HG03159 (cell line): Measurements from ENCODE around the gene TIAM2.
"Not testable (repeated sequence)": the region's sequence is repeated elsewhere in the genome, so short reads cannot be mapped to it uniquely, and the experiment has no call there.

Experiments used
- ATAC-seq: cut with Tn5 transposase; IDR thresholded peaks from one replicate; pipeline ENCODE4 v1.9.1; 2021; ENCODE audit warnings: mild to moderate bottlenecking, moderate library complexity; ENCODE audit not compliant: unreplicated experiment

TIAM2 gene

DNA sequence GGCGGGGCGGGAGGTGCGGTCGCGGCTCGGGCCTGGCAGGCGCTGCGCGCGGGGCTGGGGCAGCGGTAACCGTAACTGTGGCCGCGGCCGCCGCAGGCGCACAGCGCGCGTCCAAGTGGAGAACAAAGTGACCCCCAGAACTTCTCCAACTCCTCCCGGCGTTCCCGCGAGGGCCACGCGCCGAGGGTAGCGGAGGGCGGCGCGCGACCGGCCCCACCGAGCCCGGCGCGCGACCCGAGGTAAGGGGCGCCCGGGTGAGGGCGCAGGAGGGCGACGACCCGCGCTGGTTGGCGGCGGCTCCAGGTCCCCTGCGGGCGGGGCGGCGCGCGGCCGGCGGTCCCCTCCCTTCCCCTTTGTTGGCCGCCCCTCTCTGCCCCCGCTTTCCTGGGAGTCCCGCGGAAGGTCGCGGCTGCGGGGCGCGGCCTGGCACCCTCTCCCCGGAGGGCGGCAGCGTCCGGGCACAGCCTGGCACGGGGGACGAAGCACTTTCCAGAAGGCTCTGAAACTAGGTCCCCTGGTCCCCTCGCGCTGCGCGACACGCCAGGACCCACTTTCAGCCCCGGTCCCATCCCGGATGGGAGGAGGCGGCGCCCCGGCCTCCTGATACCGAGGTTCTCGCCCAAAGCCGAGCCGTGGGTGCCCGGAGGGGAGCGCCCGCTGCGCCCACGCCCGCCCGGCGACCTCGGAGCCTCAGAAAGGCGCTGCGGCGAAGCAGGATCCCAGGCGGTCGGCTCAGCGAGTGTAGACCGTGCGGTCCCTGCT is at the start of gene TIAM2:
TSS of gene TIAM2 (plus strand) at position 62 of the 762 bp plus-strand sequence. CDS start 133,909 bp downstream, outside the sequence.
- ATAC-seq, result no peak

DNA sequence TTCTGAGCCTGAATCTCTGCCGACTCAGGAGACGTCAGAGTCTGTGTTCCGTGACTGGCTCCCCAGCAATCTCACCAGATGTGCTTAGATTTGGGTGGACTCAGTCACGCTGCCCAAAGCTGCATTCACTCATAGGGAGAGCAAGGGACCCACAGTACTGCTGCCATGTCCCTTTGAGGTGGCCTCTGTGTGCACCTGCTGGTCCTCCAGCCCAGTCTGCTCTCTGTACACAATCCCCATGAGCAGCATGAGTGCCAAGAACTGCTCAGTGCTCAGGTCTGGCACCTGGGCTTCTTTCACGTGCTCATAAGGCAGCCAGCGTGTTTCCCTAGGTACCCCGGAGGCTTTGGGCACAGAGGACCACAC is 44.2 kb upstream of the TIAM2 start:
- no peak for ATAC-seq

GRCh38 chr6:154951345-154952200 is 43.5 kb upstream of the TIAM2 start:
- peak; percentile 91 for ATAC-seq

DNA sequence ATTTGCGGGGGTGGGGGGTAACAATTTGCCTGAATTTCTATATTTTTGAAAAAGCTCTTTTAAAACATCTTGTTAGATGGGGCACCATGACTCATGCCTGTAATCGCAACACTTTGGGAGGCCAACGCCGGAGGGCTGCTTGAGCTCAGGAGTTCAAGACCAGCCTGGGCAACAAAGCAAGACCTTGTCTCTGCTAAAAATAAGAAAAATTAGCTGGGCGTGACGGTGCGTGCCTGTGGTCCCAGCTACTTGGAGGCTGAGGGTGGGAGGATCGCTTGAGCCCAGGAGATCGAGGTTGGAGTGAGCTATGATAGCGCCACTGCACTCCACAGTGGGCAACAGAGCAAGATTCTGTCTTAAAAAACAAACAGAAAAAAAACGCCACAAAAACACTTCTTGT is 41.5 kb upstream of the TIAM2 start:
- ATAC-seq, result no peak

DNA sequence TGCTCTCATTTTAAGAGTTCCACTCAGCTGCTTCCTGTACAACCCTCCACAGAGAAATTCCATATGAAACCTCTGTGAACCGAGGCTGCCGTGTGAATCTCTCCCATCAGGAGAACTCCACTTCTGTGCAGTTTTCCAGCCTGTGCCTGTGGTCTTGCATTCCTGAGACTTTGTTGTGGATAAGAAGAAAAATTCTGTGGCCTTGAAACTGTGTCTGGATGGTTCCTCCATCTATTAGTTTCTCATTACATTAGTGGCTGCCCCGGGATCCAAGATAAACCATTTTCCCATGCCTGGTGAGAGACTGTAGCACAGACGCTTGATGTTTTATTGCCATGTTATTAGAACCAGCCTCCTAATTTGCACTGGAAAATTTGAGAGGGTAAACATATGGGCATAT is 40.8 kb upstream of the TIAM2 start:
- ATAC-seq, result no peak

GRCh38 chr6:154956771-154957522 is 38.2 kb upstream of the TIAM2 start:
- ATAC-seq, result no peak

GRCh38 chr6:154958469-154958868 is 36.6 kb upstream of the TIAM2 start:
- ATAC-seq, result no peak

DNA sequence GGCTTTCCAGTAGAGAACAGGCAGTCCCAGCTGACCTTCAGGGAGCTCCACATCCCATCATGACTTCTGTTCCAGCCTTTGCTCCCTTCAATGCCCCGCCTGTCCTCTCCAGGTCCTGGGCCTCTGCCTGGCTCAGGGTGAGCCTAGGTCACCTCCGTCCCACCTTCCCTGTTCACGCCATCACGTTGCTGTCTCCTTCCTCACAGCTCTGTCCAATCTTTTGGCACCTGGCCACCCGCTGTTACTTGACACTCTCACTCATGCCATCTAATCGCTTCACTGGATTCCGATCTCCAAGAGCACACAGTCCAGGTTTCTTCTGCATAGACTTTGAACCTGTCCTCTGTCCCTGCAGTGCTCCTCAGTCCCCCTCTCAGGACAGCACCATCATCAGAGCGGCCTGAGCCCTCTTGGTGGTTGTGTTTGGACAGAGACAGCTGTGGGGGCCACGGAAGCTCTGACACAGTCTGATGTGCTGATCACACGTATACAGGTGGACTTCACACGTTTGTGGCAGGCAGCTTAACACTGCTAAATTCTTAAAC is 34.7 kb upstream of the TIAM2 start:
- ATAC-seq, result no peak

GRCh38 chr6:154960854-154961530 is 34.1 kb upstream of the TIAM2 start:
- no peak for ATAC-seq

DNA sequence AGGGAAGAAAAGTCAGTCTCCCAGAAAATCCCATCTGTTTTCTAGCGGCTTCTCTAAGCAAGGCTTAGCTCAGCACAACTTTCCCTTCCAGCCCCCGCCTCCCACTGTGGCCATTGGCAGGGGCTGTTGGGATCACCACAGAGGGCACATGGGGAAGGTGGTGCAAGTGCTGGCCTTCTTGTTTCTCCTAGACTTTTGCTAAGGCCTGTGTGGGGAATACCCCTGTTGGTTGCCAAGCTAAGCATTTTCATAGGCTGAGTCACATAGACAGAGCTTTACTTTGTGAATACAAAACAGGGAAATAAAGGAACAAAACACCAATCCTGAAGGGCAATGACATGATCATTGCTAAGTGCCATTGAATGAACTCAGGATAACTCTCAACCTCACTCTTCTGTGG is 32.4 kb upstream of the TIAM2 start:
- no peak for ATAC-seq

GRCh38 chr6:154966065-154966770 is 28.9 kb upstream of the TIAM2 start:
- not testable (repeated sequence) for ATAC-seq

- no peak for ATAC-seq
Observed at GRCh38 chr6:154969796-154970195, 25.3 kb upstream of the TIAM2 start.

- ATAC-seq, result no peak
Observed at GRCh38 chr6:154974485-154975149, 20.5 kb upstream of the TIAM2 start.

DNA sequence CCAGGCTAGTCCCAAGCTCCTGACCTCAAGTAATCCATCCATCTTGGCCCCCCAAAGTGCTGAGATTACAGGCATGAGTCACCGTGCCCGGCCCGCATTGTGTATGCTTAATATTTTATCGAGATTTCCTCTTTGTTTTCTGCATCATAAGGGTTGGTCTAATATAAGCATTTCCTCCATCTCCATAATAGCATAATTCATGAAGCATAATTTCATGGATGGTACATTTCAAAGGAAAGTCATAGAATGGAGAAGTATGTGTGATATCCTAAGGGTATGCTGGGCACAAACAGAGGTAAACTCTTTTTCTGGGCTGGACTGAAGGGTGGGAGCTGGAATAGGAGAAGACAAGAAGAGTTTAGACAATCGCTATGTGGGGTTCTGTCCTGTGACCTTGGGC is 17.5 kb upstream of the TIAM2 start:
- no peak for ATAC-seq

DNA sequence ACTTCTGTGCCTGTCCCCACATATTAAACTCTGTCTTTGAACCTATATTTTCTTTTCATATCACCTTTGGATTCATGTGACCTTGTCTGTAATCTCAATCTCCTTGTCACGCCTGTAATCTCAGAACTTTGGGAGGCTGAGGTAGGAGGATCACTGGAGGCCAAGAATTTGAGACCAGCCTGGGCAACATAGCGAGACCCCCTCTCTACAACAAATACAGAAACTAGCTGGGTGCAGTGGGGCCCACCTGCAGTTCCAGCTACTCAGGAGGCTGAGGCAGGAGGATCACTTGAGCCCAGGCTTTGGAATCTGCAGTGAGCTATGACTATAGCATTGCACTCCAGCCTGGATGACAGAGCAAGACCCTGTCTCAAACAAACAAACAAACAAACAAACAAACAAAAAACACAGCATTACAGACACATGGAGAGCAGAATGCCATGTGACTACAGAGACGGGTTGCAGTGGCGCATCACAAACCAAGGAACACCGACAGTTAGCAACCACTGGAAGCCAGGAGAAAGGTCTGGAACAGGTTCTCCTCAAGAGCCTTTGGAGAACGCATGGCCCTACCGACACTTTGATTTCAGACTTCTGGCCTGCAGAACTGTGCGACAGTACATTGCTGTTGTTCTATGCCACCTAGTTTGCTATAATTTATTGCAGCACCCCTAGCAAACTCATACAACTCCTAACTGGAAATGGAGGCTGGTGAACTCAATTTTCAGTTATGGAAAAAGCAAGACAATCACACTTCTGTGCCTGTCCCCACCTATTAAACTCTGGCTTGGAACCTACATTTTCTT is 14.6 kb upstream of the TIAM2 start:
- ATAC-seq, result no peak

- ATAC-seq, result peak; percentile 53
Observed at GRCh38 chr6:154981079-154981870, 13.8 kb upstream of the TIAM2 start.

DNA sequence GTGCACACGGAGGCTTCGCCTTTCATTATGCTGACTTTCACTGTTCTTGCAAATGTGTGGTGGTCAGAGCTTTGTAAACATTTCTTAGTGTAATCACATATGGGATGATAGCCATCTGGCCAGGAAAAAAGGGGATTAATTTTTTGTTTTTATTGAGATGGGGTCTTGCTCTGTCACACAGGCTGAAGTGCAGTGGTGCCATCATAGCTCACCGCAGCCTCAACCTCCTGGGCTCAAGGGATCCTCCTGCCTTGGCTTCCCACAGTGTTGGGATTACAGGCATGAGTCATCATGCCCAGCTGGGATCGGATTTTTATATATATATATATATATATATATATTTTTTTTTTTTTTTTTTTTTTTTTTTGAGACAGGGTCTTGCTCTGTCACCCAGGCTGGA is 11.0 kb upstream of the TIAM2 start:
- ATAC-seq, result no peak

DNA sequence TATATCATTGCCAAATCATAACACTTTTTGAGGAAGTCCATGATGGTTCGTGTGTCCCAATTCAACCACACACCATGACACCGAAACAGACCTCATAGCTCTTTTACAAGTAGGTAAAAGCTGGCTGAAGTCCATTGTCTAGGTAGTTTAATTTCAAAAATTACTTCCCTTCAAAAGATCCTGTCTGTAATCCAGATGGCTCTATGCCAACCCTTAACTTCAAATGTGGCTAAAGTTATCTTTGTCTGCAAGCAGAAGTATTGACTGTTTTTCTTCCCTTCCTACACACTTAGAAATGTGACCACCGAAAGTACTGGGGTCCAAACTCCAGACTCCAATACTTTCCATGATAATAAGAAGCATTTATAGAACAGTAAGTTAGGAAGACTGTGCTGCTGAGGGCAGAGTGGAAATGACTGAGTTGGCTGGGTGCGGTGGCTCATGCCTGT is 8.3 kb upstream of the TIAM2 start:
- ATAC-seq, result no peak
